NCI-H2081 treated with DMSO at 0.1 percent for 48 hours (cell line): ENCODE results near the gene VWF.
"Not testable (repeated sequence)": the region's sequence is repeated elsewhere in the genome, so short reads cannot be mapped to it uniquely, and the experiment has no call there.

Source experiments
- DNase-seq: peaks from one replicate; lab custom pipeline; 2025; lab: John Stamatoyannopoulos, UW

Gene VWF

DNA sequence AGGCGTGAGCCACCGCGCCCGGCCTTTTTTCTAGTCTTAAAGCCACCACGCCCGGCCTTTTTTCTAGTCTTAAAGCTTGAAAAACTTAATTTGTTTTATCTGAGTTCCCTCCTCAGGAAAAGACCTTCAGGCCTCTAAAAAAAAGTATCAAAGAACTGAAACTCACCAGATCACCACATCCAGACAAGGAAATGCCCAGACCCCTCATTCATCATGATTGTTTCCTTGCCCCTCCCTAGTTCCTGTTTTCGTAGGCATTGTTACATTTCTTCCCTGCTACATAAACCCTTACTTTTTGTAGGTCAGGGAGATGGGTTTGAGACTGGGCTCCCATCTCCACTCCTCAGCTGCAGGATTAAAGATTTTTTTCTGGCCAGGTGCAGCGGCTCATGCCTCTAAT lies 21.1 kb upstream of the VWF start:
- DNase-seq = no peak

DNA sequence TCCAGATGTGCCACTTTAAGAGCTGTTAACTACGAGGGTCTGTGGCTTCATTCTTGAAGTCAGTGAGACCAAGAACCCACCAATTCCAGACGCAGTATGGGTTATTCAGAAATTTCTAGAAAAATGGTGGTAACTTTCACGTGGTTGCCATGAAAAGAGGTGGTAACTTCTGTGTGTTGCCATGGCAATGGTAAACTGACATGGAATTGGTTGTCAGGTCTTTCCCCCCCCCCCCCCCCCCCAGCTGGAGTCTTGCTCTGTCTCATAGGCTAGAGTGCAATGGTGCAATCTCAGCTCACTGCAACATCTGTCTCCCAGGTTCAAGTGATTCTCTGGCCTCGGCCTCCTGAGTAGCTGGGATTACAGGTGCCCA lies 18.8 kb upstream of the VWF start:
- no peak for DNase-seq

DNA sequence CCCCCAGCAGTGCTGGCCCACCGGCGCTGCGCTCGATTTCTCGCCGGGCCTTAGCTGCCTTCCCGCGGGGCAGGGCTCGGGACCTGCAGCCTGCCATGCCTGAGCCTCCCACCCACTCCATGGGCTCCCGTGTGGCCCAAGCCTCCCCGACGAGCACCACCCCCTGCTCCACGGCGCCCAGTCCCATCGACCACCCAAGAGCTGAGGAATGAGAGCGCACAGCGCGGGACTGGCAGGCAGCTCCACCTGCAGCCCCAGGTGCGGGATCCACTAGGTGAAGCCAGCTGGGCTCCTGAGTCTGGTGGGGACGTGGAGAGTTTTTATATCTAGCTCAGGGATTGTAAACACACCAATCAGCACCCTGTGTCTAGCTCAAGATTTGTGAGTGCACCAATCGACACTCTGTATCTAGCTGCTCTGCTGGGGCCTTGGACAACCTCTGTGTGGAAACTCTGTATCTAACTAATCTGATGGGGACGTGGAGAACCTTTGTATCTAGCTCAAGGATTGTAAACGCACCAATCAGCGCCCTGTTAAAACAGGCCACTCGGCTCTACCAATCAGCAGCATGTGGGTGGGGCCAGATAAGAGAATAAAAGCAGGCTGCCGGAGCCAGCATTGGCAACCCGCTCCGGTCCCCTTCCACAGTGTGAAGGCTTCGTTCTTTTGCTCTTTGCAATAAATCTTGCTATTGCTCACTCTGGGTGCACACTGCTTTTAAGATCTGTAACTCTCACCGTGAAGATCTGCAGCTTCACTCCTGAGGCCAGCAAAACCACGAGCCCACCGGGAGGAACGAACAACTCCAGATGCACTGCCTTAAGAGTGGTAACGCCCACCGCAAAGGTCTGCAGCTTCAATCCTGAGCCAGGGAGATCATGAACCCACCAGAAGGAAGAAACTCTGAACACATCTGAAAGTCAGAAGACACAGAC lies 18.2 kb upstream of the VWF start:
- DNase-seq = not testable (repeated sequence)

DNA sequence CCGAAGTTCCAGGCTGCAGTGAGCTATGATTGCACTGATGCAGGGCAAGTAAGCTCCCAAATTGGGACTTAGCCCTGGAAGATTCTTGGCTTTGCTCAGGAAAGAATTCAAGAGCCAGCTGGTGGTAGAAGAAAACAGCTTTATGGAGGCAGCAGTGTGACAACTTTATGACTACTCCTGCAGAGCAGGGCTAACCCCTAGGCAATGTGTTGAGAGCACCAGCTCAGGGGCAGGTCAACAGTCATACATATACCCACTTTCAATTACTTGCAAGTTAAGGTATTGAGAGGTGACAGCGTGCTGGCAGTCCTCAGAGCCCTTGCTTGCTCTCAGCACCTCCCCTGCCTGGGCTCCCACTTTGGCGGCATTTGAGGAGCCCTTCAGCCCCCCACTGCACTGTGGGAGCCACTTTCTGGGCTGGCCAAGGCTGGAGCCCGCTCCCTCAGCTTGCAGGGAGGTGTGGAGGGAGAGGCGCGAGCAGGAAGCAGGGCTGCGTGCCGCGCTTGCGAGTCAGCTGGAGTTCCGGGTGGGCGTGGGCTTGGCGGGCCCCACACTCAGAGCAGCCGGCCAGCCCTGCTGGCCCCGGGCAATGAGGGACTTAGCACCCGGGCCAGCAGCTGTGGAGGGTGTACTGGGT lies 17.4 kb upstream of the VWF start:
- DNase-seq = not testable (repeated sequence)

DNA sequence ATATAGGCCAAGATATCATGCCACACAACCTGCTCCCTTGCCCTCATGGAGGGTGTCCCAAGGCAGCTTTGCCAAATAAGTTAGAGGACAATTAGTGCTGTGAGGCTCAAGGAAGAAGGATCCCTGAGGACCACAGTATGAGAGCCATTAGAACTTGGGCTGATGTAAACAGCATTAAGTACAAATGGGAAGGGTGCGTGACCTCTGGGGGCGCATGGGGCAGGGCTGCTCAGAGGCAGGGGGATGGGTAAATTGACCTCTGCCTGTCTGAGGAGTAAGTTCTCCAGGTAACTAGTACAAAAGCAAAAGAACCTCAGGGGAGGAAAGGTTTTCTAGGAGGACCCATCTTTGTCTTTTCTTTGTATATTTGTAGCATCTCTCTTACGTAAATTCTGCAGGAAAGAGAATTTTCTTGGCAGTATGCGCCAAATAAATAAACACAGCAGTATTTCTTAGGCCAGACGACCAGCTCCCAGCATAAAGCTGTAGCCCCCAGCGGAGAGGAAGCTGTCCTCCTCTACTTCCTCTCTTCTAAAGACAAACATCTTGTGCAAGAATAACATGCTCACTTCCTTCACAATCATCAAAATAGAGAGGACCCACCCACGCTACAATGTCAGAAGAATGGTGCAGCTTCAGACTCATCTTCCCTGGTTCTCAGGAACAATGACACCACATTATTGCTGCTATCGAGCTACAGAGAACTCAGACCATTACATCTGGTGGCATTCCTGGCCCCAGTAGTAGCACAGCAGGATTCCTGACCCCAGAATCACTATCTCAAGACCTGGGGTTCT lies 16.4 kb upstream of the VWF start:
- no peak for DNase-seq

DNA sequence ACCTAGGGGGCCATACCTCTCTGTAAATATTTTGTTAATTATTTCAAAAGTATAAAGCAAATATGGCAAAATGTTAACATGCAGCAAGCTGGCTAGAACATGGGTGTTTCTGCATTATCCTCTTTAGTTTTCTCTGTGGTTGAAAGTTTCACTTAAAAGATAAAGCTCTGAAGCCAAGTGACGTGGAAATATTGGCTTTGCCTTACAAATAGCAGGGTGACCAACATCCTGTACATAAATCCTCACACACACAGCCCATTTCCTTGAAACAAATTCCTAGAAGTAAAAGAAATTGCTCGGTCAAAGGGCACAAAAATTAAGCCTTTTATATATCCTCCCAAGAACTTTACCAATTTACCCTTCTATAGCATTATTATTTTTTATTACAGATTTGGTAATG lies 10.6 kb upstream of the VWF start:
- DNase-seq = no peak

DNA sequence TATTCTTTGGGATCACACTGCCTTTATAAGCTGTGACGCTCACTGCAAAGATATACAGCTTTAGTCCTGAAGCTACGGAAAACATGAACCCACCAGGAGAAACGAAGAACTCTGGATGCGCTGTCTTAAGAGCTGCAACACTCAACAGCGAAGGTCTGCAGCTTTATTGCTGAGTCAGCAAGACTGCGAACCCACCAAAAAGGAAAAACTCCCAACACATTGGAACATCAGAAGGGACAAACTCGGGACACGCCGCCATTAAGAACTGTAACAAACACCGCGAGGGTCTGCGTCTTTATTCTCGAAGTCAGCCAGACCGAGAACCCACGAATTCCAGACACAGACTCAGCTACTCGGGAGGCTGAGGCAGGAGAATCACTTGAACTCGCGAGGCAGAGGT lies 9.2 kb upstream of the VWF start:
- DNase-seq = no peak

DNA sequence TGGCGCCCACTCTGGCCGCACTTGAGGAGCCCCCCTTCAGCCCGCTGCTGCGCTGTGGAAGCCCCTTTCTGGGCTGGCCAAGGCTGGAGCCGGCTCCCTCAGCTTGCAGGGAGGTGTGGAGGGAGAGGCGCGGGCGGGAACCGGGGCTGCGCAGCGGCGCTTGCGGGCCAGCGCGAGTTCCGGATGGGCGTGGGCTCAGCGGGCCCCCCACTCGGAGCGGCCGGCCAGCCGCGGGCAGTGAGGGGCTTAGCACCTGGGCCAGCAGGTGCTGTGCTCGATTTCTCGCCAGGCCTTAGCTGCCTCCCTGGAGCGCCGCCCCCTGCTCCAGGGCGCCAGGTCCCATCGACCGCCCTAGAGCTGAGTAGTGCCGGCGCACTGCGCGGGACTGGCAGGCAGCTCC lies 8.0 kb upstream of the VWF start:
- no peak for DNase-seq

DNA sequence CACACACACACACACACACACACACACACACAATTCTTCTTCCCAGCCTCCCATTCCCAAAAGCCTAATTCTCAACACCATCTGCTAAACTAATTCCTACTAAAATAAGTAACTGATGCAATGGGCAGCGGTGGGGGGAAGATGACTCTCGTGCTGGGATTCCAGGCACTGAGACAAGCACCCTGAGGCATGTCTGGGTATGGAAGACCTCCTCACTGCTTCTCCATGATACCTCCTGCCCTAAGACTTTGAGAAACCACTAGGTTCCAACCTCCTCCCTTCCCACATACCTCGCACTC lies 789 bp upstream of the VWF start:
- DNase-seq = no peak

DNA sequence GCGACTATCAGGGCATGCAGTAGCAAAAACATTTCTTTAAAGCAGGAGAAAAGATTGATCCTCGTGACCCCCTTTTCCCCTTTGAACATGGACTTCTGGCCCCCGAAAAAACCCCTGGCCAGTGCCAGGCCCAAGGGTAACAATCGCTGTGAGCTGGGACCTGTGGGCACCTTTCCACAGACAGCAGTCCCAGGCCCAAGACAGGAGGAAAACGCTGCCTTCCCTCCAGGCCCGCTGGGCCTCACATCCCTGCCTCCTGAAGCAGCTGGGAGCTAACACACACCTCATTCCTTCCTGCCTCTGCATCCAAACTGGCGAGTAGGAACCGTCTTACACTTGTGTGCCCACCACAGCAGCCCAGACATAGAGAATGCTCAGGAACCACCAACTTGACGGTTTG lies 1.2 kb downstream of the VWF start:
- no peak for DNase-seq

DNA sequence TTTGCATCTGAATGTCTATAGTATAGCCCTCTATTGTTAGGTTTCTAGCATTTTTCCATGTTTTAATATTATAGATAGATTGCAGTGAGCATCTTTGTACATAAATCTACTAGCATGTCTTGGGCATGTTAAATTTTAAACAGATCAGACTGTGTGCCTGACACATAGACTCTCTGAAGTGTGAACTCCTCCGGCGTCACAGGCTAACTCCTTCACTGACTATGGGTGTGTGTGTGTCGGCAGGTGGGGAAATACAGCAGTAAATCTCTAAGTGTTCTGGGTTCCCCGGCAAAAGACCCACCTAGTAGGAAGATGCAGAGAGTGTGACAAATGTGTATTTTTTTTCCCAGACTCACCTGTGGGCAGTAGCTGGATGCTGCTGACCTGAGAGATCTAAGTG lies 2.3 kb downstream of the VWF start:
- DNase-seq = no peak

DNA sequence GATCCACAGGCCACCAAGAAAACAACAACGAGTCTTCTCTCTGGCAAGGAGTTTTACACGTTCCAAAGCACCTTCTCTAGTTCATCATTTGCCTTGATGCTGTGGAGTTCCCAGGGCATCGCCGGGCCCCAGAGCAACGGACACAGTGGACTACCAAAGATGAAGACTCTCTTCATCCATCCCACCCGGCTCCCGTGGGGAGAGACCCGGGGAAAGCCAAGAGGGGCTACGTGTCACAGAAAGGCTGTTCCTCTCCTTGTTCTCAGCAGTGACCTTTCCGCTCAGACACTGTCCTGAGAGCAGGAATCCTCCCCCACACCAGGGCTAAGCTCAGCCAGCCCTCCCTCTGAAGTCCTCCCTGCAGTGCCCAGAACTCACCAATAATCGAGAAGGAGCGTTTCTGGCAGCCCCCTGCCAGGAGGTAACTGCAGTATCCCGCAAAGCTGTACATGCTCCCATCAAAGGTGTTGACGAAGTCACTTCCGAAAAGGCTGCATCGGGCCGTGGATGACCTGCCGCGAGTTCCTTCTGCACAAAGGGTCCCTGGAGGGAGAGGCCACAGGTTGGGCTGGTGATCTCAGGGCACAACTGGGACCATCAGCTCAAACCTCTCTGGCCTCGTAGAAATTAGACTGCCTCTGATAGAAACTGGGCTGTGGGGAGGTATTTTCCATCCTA lies 3.5 kb downstream of the VWF start:
- no peak for DNase-seq

DNA sequence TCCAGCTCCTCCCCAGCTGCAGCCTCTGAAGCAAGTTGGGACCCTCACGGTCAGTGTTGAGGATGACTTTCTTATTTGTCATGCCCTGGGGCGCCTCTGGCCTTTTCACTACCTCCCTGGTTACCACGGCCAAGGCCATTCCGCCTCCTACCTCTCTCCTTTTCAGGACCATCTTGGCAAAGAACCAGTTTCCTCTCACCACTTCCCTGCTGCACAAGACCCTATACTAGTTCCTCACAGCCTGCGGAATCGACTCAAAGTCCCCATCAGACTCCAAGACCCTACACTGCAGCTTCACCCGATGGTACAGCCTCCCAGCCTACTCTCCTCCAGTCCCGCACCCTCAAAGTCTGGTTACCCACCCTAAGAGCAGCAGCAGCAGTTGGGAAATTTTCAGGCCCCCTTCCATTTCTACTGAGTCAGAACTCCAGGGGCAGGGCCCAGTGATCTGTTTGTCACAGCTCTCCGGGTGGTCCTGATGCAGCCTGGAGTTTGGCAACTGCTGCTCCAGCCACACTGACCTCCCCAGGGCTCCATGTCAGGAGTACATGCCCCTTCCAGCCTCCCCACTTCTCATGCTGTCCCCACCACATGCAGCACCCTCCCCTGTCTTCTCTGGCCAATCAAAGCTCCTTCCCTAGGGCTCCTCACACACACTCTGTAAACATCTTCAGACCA lies 5.4 kb downstream of the VWF start:
- DNase-seq = no peak

DNA sequence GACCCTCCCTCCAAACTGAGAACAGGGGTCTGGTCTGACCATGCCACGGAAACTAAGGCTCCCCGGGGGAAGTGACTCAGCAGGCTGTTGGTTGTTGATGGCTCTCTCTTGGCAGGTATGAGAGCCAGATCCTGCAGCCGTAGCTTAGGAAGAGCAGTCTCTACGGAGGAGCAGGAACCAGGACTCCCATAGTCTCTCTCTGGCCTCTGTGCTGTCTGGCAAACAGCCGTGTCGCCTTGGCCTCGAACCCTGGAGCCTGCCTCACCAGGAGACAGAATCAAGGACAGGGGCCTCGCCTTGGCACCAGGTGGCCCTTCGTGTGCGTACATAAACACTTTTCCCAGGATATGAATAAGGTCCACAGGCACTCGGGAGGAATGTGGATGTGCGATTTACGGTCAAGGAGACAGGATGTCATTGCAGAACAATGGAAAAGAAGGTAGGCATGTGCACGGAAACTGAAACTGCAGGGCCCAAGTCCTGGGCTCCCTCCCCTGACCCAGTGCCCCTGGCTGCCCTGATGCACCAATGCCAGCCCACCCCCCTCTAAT lies 7.9 kb downstream of the VWF start:
- no peak for DNase-seq

DNA sequence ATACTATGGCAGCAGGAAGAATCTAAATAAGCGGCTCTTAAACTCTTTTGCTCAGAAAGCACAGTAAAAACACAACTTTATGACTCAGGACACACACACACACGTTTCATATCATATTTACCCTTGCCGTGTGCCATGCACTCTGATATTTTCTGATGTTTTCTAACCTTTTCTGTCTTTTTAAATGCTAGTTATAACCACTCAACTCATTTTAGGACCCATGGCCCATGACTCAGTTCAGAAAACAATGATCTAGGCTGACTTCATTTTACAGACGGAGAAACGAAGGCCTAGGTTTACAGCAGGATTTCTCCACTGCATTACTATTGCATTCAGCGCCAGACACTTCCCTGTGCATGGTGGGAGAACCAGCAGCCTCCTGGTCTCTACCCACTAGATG lies 9.1 kb downstream of the VWF start:
- DNase-seq = no peak

DNA sequence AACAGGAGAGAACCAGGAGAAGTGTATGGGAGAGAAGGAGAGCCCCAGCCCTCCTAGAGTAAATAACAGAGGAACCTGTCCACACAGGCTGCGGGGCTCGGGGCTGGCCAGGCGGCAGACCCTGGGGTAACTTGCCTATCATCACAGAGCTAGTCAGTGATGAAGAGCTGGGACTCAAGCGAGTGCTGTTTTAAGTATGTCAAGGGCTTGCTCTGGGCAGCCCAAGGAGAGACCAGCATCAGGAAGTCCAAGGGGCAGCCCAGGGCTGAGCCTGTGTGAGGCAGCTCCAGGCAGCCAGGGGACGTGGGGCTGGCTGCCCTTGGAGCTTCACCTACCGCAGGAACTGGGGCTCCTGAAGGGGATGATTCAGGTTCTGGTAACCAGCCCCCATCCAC lies 10.0 kb downstream of the VWF start:
- DNase-seq = no peak

DNA sequence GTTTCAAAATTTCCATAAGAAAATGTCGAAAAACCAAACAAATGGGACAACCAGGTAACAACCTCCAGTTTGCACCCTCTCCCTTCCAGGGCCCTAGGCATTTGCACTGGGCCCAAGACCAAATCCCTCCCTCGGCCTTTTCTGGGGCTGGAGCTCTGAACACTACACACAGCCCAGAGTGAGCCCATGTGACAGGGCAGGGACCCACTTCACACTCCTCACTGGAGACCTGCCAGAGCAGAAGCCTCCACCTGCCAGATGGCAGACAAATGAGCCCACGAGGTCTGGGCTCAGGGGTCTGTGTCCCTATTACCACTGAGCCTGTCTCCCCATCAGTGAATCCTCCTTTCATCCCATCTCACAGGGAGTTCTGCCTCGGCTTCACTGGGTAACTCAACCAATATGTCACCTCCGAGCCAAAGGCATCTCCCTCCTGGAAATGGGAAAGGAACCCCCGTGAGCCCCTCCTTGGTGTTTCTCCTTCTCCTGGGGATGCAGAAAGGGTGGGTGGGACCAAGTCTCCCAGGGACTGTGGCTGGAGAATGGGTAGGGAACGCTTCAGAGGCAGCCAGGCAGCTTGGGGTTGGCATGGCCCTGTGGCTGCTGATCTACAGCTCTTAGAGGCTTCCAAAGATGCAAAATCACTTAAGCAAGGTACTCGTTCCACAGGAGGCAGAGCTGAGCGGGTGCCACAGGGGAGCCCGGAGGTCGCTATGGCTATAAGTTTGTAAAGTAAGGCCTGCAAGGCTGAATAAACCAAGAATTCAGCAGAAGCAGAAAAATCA lies 10.6 kb downstream of the VWF start:
- no peak for DNase-seq

DNA sequence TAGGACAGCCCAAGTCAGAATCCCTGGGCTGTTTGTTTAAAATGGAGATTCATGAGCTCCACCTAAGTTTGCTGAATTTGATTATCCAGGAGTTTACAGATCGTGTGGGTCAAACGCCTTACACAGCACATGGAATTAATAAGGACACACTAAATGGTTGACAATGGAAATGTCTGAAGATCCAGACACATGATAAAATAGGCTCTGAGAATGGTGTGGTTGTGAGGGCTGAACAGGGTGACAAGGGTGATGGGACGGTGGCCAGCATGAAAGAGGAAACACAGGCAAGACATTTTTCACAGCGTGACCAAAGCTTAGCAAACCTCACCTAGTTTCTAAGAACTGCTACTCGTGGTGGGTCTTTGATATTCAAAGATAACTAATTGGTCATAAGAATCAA lies 12.5 kb downstream of the VWF start:
- DNase-seq = no peak

DNA sequence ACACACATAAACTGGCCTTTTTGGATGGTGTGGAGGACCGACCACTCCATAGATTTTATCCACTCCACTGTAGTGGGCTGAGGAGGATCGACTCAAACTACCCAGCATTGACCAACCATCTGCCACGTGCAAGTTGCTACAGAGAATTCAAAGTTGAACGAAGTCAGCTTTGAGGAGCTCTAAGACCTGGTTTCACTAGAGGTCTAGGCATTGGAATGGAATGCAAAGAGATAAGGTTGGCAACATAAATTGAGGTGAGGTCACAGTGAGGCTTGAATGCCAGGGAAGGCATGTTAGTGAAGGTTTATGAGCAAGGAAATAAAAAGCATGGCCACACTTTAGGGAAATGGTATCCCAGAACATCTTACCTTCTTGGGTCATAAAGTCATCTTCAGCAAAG lies 14.5 kb downstream of the VWF start:
- DNase-seq = no peak

DNA sequence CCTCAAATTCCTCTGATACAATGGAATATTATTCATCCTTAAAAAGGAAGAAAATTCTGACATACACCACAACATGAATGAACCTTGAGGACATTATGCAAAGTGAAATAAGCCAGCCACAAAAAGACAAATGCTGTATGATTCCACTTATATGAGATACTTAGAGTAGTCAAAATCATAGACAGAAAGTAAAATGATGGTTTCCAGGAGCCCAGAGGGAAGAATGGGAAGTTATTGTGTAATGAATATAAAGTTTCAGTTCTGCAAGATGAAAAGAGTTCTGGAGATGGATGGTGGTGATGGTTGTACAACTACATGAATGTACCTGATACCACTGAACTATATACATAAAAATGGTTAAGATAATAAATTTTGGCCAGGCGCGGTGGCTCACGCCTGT lies 18.3 kb downstream of the VWF start:
- DNase-seq = no peak

DNA sequence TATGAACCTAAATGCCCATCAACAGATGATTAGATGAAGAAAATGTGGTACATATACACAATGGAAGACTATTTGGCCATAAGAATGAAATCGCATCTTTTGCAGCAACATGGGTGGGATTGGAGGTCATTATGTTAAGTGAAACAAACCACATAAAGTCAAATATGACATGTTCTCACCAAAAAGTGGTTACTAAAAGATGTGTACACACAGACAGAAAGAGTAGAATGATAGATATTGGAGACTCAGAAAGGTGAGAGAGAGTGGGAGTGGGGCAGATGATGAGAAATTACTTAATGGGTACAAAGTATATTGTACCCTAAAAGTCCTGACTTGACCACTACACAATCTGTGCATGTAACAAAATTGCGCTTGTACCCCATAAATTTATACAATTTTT lies 19.6 kb downstream of the VWF start:
- no peak for DNase-seq
